Erythroblast (primary cell): Measurements from ENCODE around the gene C16orf96.
A peak's percentile ranks its signal among the peaks of the same experiment; 100 is the strongest.

Source experiments
- DNase-seq, 2 experiments: peaks; one replicate each; lab custom pipeline; 2025; lab: John Stamatoyannopoulos, UW
- GATA1 ChIP-seq: IDR thresholded peaks from 2 replicates; pipeline ENCODE4 v1.6.1; 2011; ENCODE audit warnings: low read depth, mild to moderate bottlenecking, control low read depth, low read length, moderate library complexity
- POLR2A ChIP-seq: IDR thresholded peaks from 2 replicates; pipeline ENCODE4 v1.6.1; 2011; ENCODE audit warnings: mild to moderate bottlenecking, low read length

The C16orf96 gene

DNA sequence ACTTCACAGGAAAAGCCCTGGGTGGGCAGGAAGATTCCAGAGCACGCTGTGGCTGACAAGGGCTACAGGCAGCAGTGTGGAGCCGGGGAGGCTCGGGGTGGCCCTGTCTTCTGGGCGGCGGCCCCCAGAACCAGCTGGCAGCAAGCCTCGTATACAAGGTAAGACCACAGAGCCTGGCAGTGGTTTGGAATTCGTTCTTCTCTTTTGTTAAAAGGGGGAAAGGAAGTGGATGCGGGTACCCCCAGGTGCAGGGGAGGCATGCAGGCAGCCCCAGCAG is 52.5 kb downstream of the C16orf96 start:
- no peak for DNase-seq
- no peak for TF ChIP-seq GATA1
- no peak for TF ChIP-seq POLR2A

DNA sequence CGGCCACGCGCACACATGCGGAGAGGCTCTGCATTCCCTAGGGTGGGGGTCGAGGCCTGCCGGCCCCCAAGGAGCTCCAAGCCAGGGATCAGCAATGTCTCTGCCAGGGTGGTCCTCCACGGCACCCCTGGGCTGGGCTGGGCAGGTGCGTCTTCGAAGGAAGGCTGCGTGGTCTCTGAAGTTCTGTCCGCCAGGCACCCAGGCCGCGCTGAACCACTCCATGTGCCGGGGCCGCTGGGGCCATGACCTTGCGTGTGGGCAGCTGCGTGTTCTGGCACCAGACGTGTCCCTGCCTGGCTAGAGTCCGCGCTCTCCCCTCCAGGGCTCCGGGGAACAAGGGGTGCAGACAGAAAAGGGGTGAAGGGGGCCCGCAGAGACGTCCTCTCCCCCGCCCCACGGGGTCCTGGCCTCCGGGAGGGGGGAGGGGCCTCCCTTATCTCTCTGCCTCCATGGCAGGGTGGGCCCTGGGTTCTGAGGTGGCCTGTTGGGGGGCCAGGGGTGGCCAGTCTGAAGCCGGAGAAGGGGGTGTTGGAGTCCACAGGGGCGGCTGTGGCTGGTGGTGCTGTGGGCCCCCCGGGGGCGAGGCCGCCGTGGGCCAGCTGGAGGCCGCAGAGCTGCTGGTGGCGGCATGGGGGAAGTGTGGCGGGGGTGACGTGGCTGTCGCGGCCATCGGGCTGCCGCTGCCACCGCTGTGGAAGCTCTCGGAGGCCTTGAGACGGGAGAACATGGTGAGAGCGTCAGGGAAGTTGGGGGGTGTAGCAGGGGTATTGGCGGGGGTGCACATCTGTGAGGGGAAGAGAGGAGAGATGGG is 53.3 kb downstream of the C16orf96 start:
- DNase-seq = no peak
- TF ChIP-seq GATA1 (no peak), POLR2A (no peak)

DNA sequence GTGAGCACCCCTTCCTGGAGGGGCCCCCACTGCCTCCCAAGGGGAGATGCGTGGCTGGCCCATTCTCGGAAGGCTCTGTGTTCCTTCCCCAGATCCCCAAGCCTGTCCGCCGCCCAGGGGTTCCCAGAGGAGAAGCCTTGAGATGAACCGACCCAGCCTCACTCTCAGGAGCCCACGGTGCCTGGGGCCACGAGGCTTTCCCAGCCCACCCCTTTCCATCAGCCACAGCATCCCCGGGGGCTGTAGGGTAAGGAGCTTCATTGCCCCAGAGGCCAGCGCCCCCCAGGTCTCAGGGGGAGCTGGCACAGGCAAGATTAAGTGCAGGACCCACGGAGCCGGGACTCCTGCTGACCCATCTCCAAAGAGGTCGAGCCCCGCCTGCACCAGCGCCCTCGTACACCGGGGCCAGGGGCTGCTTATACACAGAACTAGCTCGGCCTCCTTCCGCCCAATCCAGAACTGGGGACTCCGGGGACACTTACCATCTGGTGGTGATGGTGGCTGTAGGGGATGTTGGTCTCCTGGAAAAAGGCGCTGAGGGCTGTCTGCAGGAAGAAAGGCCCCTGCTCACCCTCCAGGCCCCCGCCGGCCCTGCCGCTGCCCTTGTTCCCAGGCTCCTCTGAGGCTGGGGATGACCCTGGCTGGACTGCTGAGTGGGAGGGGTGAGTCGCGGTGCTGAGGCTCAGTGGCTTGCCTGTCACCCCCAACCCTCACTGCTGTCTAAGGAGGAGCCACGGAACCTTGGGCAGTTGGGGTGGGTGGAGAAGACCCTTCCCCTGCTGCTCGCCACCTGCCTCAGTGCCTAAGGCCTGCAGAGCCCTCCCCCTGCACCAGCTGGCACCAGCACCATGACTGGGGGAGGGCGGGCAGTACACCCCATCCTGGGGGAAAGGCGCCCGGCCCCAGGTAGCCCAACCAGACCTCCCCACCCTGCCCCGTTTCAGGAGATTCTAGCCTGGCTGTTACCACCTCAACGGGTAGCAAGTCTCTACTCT is 54.2 kb downstream of the C16orf96 start:
- no peak for DNase-seq
- TF ChIP-seq GATA1 = no peak
- no peak for TF ChIP-seq POLR2A

DNA sequence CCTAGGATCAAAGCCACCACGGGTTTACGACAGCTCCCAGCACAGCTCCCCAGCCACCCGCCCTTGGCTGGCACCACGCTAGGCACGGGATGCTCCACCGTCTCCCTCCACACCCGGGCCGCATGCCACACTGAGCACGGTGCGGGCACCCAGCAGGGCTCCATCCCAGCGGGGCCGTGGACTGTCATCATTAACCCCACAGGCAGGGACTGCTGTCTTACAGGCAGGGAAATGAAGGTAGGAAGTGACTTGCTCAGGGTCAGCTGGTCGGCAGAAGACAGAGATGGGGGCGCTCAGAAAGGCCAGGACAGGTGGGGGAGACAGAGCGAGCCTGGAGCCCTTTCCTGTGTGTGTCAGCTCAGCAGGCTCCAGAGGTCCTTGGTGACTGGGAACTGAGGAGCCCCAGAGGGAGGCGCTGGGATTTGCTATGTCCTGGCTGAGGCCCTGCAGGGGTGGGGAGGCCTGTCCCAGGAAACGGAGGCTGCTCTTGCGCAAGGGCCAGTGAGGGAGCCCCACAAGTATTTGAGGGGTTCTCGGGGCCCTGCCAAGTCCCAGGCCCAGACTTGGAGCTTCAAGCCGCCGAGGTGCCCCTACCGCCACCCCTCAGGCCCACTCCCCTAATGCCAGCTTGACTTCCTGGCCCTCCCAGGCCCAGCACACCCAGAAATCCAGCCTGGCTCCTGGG is 55.3 kb downstream of the C16orf96 start:
- no peak for TF ChIP-seq POLR2A
- TF ChIP-seq GATA1 = no peak
- no peak for DNase-seq

DNA sequence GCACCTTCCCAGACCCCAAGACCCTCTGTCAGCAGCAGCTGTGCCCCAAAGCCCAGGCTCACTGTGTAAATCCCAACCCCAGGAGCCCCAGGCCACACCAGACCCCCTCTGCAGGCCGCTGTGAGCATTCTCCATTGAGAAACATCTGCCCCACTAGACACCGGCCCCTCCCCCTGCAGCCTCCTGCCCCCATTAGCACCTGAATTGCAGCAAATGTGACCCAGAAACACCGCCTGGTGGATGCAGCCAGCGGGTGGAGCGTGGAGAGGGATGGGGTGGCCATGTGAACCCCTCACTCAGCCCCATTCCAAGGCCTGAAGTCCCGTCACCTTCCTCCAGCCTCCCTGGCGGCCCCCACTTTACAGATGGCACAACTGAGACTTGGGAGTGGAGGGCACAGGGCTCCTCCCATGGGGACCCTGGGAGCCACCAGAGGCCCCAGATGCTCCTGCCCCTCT is 56.4 kb downstream of the C16orf96 start:
- peak; percentile 24 to 27 for DNase-seq
- TF ChIP-seq GATA1 (no peak), POLR2A (no peak)

DNA sequence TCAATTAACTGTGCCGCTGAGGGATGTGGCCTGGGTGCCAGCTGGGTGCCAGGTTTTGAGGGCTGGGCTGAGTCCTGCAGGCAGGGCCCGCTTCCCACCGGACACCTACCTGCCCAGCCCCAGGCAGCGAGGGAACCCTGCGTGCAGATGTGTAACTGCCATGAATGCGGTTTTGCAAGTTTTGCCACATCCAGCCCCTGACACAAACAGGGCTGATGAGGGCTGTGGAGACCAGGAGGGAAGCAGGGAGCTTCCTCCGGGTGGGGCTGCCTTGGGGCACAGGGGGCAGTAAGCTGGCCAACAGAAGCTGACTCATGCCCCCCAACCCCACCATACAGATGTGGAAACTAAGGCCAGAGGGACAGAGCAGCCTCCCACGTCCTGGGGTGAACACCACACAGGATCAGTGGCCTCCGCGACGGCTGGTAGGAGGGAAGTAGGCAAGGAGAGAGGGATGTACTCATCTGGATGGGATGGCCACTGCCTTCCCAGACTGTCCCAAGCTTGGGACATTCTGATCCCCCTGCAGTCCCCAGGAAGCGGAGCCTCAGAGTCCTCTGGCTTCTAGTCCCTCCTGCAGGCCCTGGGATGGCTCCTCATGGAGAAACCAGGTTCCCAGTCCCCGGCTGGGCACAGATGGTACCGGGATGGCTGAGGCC is 57.0 kb downstream of the C16orf96 start:
- no peak for DNase-seq
- TF ChIP-seq POLR2A = no peak
- TF ChIP-seq GATA1 = no peak

DNA sequence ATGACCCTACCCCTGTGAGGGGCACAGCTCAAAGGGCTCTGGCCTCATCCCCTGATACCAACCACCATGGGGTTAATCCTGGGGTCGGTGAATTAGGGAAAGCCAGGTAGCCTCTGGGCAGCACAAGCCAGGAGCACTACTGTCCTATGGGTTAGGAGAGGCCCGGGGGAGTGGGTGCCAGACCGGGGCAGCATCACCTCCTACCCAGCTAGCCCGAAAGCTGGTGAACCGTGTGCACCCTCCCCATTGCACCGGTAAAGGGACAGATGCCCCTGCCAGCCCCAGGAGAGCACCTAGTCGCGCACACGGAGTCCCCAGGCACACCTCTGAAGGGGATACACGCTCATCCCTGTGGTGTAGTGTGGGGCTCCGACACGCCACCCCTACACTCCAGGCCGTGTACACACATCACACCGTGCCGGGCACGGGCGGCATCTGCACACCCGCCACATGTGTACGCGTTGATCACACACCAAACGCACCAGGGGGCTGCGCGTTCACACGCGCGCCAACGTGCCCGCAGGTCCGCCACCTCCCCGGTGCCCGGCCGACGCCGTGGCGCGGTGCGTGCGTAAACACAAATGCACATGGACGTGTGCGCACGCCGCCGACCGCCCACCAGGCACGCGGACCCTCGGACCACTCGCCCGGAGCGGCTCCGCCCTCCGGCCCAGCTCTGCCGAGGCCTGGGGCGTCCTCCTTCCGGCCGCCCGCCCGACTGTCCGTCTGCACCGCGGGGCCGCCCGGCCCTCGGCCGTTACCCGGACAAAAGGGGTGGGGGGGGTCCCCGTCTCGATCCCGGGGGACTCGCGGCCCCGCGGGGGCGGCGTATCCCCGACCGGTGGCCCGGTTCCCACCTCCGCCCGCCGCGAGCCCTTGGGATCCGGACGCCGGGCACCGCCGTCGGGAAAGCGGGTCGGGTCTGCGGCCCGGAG is 57.8 kb downstream of the C16orf96 start:
- no peak for TF ChIP-seq POLR2A
- no peak for TF ChIP-seq GATA1
- peak; percentile 72 to 79 for DNase-seq

DNA sequence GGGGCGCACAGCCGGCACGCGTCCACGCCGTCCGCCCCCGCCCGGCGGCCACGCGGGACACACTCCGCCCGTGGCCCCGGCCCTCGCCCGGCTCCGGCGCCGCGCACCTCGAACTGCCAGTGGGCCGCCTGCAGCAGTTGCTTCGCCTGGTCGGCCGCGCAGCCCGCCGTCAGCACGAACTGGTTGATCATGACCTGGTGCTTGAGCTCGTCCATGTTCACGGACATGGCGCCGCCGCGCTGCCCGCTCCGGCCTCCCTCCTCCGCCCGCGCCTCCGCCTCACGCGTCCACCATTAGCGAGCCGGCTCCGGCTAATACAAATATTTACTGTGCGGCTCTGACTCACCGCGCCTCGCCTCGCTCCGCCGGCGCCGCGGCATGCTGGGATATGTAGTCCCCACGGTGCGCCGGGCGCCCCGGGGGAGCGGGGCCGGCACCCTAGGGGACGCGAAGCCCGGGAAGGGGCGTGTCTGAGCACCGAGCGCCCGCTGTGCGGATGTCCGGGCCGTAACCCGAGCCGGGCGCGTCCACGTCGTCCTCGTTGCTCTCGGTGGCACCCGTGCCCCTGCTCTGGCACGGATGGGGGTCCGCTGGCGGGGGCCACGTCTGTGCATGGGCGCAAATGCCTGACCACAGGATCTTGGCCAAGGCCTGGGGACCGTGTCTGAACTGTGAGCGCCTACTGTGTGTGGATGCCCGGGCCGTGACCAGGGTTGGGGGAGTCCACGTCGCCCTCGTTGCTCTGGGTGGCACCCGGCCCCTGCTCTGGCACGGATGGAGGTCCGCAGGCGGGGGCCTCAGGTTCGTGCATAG is 58.6 kb downstream of the C16orf96 start, which contains the start of gene UBALD1:
UBALD1 (minus strand) TSS at position 318 of the 813 bp plus-strand sequence; CDS start at position 227, 91 bp downstream.
- peak; percentile 89 to 95 for DNase-seq
- TF ChIP-seq GATA1 (no peak), POLR2A (peak; percentile 94)

DNA sequence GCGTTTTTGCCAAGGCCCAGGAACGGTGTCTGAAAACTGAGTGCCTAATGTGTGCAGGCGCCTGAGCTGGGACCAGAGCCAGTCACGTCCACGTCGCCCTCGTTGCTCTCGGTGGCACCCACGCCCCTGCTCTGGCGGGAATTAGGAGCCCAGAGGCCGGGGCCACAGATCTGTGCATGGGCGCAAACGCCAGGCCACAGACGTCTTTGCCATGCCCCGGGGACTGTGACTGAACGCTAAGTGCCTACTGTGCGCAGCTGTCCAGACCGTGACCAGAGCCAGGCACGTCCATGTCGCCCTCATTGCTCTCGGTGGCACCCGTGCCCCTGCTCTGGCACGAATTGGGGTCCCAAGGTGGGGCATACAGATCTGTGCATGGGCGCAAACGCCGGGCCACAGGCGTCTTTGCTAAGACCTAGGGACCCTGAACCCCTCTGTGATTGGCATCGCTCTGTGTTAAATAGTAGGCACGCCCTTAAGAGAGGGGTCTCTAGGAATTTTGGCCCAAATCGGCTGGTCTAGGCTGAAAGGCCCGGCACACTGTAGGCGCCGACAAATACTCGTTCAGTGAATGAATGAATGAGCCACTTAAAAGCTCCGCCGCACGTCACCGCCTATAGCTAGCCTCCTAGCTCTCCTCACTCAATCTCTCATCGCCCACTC is 59.4 kb downstream of the C16orf96 start:
- TF ChIP-seq POLR2A (no peak), GATA1 (no peak)

DNA sequence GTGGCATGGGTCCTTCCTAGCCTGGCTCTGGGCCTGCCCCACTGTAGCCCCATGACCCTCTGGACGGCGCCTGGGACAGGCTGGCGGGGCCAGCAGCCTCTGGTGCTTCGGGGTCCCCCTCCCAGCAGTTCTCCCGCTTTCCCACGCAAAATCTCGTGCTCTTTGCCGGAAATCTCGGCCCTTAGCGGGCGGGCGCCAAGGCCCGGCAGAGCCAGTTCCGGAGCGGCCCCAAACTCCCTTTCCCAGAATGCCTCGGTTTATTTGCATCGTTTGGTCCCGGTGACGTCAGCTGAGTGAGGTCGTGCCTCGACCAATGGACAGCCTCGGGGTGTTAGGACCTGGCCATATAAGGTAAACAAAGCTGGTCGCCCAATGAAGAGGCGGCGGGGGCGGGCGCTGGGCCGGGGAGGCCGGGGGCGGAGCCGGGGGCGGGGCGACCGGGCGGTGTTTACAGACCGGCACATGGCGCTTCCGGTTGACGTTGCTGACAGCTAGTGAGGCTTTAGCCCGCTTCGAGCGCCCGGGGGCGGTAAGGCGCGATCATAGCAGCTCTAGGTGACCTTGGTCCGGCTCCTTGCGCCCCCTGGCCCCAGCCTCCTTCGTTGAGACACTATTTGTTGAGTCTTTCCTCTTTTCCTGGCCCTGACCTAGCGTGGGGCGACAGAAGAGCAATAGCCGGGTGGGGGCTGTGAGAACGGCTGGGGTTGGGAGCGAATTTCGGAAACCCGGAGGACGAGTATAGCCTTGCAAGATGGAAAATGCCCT is 60.1 kb downstream of the C16orf96 start:
- peak; percentile 100 for DNase-seq
- peak; percentile 74 for TF ChIP-seq POLR2A
- no peak for TF ChIP-seq GATA1

More for the DNA sequence above, 59.4 kb downstream of the C16orf96 start:
- DNase-seq = no peak

DNA sequence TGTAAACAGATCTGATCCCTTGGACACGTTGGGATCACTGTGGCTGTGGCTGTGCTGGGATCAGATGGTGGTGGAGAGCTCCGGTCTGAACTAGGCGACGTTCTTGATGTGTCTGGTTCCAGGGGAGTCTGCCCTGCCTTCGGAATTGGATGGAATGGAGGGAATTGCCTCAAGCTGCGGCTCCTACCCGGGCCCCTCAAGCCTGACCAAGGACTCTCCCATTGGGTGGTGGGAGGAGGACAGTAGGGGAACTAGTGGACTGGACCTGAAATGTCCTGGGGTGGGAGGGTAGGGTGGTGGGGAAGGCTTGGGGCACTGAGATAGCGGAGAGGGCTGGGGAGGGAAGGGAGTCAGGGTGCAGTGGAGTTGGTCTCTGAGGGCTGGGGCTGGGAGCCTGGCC is 61.7 kb downstream of the C16orf96 start:
- DNase-seq = no peak
- no peak for TF ChIP-seq POLR2A
- TF ChIP-seq GATA1 = no peak
